Chondrocyte (in vitro differentiated cells): ENCODE measurements around the gene WDR7. TPM values are rescaled to one million over a fixed set of nuclear protein-coding genes. Genes with fewer than 3 reads are reported as not detected.
A peak's percentile ranks its signal among the peaks of the same experiment; 100 is the strongest.

Source experiments
- DNase-seq: peaks from one replicate; pipeline ENCODE4 v3.0.0; 2021; ENCODE audit warnings: mixed read lengths, low spot score
- H3K27ac Mint-ChIP-seq: one replicate; pipeline ENCODE4 v1.8.0; 2021; ENCODE audit warnings: mild to moderate bottlenecking, moderate library complexity, mixed read lengths; ENCODE audit not compliant: unreplicated experiment
- H3K27me3 Mint-ChIP-seq: 2 replicates; pipeline ENCODE4 v1.8.0; 2021; ENCODE audit warnings: low read depth, mixed read lengths
- H3K36me3 Mint-ChIP-seq: 2 replicates; pipeline ENCODE4 v1.8.0; 2021; ENCODE audit warnings: low read depth, mixed read lengths
- H3K4me1 Mint-ChIP-seq: 2 replicates; pipeline ENCODE4 v1.8.0; 2021; ENCODE audit warnings: low read depth, mild to moderate bottlenecking, mixed read lengths
- H3K4me3 Mint-ChIP-seq: one replicate; pipeline ENCODE4 v1.8.0; 2021; ENCODE audit warnings: mild to moderate bottlenecking, moderate library complexity, mixed read lengths; ENCODE audit not compliant: unreplicated experiment
- H3K9me3 Mint-ChIP-seq: 2 replicates; pipeline ENCODE4 v1.8.0; 2021; ENCODE audit warnings: low read depth, mixed read lengths
- CTCF ChIP-seq: fragments of 200-600 bp; sonication (generic); IDR thresholded peaks from 2 replicates; pipeline ENCODE4 v1.5.0; 2021; ENCODE audit warnings: antibody characterized with exemption, mild to moderate bottlenecking, moderate library complexity
- total RNA-seq: library from RNA; stranded (reverse); gene quantifications from 3 replicates; pipeline ENCODE4 v1.2.1, GENCODE V29; 2021

The WDR7 gene
- total RNA-seq, 1 donor from 2014 or later: 14.9 TPM

- no peak overlapping the region for H3K4me3 Mint-ChIP-seq
- H3K27me3 Mint-ChIP-seq: no peaks in the 10 kb centered on the region
- peaks cover 3% of the 10 kb centered on the region for H3K9me3 Mint-ChIP-seq
- peak overlapping the region; percentile 86 for H3K27ac Mint-ChIP-seq
- peaks cover 2% of the 10 kb centered on the region for H3K36me3 Mint-ChIP-seq
- DNase-seq: no peak
- peaks cover 54% of the 10 kb centered on the region for H3K4me1 Mint-ChIP-seq
- TF ChIP-seq CTCF: no peak
Measured at GRCh38 chr18:56890632-56891031, 239.5 kb downstream of the WDR7 start.

GRCh38 chr18:56891116-56891515 lies 240.0 kb downstream of the WDR7 start:
- no peak overlapping the region for H3K4me3 Mint-ChIP-seq
- H3K27ac Mint-ChIP-seq: peak overlapping the region; percentile 86
- H3K4me1 Mint-ChIP-seq: peaks cover 54% of the 10 kb centered on the region
- TF ChIP-seq CTCF: no peak
- H3K36me3 Mint-ChIP-seq: no peaks in the 10 kb centered on the region
- peaks cover under 1% of the 10 kb centered on the region for H3K9me3 Mint-ChIP-seq
- no peaks in the 10 kb centered on the region for H3K27me3 Mint-ChIP-seq
- DNase-seq: no peak

GRCh38 chr18:56891870-56892269 lies 240.7 kb downstream of the WDR7 start:
- Mint-ChIP-seq H3K9me3 (no peaks in the 10 kb centered on the region), H3K4me3 (no peak overlapping the region), H3K27me3 (no peaks in the 10 kb centered on the region), H3K36me3 (no peaks in the 10 kb centered on the region), H3K4me1 (peaks cover 52% of the 10 kb centered on the region), H3K27ac (peak overlapping the region; percentile 63)
- TF ChIP-seq CTCF: no peak
- no peak for DNase-seq

- H3K4me3 Mint-ChIP-seq: no peak overlapping the region
- DNase-seq: no peak
- H3K4me1 Mint-ChIP-seq: peaks cover 13% of the 10 kb centered on the region
- no peaks in the 10 kb centered on the region for H3K27me3 Mint-ChIP-seq
- H3K9me3 Mint-ChIP-seq: no peaks in the 10 kb centered on the region
- H3K27ac Mint-ChIP-seq: no peak overlapping the region
- H3K36me3 Mint-ChIP-seq: no peaks in the 10 kb centered on the region
- no peak for TF ChIP-seq CTCF
Measured at GRCh38 chr18:56897122-56897521, 246.0 kb downstream of the WDR7 start.

GRCh38 chr18:56899660-56900059 lies 248.5 kb downstream of the WDR7 start:
- Mint-ChIP-seq H3K9me3 (no peaks in the 10 kb centered on the region), H3K36me3 (no peaks in the 10 kb centered on the region), H3K27me3 (no peaks in the 10 kb centered on the region), H3K4me1 (peaks cover 5% of the 10 kb centered on the region), H3K4me3 (no peak overlapping the region), H3K27ac (no peak overlapping the region)
- DNase-seq: no peak
- no peak for TF ChIP-seq CTCF
